ENCODE data around the gene HOXB3.

DNA sequence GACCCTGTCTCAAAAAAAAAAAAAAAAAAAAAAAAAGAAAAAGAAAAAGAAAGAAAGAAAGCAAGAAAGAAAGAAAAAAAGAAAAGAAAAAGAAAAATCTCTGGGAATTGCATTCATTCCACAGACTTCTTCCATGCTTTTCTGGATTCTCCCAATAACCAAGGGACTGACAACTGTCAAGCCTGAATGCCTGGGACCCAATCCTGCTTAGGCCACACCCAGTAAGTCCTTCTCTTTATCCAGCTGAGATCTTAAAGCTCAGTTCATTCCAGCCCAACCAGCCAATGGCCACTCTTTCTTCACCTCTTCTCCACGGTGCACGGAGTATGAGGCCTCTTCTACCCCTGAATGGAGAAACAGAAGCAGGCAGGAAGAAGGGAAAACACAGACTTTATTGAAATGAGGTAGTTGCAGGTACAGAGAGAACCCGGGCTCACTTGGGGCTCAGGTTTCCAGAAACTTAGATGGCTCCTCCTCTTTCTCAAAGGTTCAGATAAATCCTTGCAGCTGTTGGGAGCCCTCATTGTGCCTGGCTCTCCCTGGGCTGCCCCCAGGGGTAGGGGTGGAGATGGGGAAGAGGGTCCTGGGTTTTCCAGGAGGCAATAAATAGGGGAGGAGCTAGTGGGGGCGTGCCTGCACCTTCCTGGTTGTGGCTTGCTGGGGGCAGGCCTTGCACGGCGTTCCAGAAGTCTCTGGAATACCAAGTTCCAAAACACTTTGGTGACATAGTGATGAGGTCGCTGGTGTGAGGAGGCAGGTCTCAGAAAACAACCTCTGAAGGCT is 61.7 kb downstream of the HOXB3 start:
- TF ChIP-seq, protein P1, sequence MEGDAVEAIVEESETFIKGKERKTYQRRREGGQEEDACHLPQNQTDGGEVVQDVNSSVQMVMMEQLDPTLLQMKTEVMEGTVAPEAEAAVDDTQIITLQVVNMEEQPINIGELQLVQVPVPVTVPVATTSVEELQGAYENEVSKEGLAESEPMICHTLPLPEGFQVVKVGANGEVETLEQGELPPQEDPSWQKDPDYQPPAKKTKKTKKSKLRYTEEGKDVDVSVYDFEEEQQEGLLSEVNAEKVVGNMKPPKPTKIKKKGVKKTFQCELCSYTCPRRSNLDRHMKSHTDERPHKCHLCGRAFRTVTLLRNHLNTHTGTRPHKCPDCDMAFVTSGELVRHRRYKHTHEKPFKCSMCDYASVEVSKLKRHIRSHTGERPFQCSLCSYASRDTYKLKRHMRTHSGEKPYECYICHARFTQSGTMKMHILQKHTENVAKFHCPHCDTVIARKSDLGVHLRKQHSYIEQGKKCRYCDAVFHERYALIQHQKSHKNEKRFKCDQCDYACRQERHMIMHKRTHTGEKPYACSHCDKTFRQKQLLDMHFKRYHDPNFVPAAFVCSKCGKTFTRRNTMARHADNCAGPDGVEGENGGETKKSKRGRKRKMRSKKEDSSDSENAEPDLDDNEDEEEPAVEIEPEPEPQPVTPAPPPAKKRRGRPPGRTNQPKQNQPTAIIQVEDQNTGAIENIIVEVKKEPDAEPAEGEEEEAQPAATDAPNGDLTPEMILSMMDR (IDR thresholded peaks at IDR 0.05), result no peak
- TF ChIP-seq POLR2AphosphoS5 (IDR thresholded peaks at IDR 0.05) (no peak), POLR2A (IDR thresholded peaks at IDR 0.05) (no peak)
